IPS-18c (cell line): ENCODE measurements around the gene ZNF18.
"Not testable (repeated sequence)": the region's sequence is repeated elsewhere in the genome, so short reads cannot be mapped to it uniquely, and the experiment has no call there.

ENCODE experiments used
- H3K4me3 ChIP-seq: 2 replicates; pipeline ENCODE4 v1.7.0; 2013; ENCODE audit warnings: low read depth, mild to moderate bottlenecking, low read length, moderate library complexity; ENCODE audit not compliant: insufficient read depth
- H3K9me3 ChIP-seq: one replicate; pipeline ENCODE4 v1.6.1; 2013; ENCODE audit warnings: mild to moderate bottlenecking, low read length, moderate library complexity; ENCODE audit not compliant: control insufficient read depth, insufficient read depth

ZNF18 gene

DNA sequence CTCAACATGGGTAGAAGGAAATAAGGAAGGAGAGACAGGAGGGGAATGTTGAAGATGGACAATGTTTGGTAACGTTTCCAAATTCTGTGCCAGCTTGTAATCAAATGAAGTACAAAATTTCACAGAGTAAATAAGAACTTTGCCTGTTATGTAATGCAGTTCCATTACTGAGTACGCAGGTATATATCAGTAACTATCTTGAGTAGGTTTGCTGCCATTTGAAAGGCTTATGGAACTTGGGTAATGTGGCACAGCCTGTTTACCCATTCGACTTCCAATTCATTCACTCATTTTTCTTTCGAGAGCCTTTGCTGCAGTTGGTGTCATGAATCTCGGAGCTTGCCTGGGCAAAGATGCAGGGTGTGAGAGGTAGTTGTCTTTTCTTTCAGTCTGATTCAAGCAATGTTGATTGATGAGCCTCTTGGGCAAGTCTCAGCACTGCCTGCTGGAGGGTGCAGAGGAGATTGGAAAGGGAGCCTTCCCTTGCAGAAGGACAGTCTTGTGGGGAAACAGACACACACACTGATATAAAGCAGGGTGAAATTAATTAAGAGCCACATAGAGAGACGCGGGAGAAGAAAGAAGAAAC, 53.4 kb downstream of the ZNF18 start:
- no peaks in the 10 kb centered on the region for H3K9me3 ChIP-seq
- no peak overlapping the region for H3K4me3 ChIP-seq

DNA sequence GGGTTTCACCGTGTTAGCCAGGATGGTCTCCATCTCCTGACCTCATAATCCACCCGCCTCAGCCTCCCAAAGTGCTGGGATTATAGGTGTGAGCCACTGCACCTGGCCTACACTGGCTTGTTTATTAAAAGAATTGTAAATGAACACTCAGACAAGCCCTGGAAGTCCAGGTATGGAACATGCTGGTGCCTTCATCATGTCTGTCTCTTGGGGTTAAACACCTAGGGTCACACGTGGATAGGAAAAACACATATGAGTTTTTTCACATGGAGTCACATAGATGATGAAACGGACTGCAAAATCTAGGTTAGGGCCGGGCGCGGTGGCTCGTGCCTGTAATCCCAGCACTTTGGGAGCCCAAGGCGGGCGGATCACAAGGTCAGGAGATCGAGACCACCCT, 54.2 kb downstream of the ZNF18 start:
- not testable (repeated sequence) for H3K9me3 ChIP-seq

DNA sequence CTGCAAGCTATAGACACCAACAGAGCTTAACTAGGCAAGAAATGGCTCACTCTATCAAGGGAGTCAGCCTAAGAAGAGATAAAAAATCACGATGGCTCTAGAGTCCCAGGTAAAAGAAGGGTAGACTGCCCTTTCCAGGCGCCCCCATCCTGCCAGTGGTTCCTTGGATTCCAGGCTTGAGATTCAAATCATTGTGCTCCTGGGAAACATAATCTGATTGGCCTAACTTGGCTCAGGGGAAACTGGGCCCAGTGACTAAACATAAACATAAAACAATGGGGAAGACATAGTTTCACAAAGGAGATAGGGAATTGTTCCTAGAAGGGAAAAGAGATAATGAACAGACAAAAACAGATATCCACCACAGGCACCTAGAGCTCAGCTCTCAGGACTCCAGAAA, 56.4 kb downstream of the ZNF18 start:
- Histone ChIP-seq H3K9me3 (no peaks in the 10 kb centered on the region), H3K4me3 (no peak overlapping the region)

More for the DNA sequence above, 54.2 kb downstream of the ZNF18 start:
- not testable (repeated sequence) for H3K4me3 ChIP-seq

DNA sequence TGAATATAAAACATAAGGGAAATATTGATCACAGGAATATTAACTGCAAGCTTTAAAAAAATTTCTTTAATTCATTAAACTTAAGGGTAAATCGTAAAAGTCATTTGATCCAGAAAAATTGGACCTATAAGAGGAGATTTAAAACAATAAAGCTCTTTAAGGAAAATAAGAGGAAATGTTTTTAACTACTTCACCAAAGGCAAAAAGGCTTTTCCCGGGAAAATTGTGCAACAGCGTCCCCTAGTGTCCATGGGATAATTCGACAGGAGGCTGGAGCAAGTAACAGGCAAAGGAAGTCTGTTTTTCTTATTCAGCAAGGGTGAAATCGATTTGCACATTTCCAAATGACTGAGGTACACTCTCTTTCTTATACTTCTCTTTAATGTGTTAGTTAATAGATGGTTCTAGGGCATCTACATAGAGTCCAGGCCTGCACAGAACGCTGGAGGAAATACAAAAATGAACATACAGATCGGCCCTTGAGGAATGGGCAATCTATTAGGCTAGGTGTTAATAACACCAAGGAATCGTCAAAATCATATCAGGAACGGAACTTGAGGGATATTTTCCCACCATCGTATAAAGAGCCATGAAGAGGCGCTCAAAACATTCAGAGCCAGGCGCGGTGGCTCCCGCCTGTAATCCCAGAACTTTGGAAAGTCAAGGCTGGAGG, 61.4 kb downstream of the ZNF18 start:
- Histone ChIP-seq H3K4me3 (no peak overlapping the region), H3K9me3 (no peaks in the 10 kb centered on the region)

DNA sequence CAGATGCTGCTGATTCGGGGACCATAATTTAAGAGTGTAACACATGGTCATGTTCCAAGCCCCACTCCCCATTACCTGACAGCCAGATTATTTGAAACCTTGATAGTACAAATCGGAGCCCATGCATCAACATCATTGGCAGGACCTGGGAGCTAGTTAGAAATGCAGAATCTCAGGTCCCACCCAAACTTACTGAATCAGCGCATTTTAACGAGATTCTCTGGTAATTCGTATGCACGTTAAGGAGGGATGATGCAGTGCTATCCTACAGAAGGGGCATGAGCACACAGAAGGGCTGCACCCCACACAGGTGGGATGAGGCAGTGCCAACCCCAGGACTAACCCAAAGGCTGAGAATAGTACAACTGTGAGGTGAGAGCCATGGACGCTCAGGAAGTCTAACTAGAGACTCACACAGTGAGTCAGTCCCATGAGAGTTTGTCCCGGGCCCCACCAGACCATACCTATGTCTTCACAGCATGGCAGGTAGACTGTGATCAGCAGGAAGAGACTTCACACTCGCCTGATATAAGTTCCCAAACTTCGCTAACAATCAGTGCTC, 64.9 kb downstream of the ZNF18 start:
- Histone ChIP-seq H3K9me3 (no peaks in the 10 kb centered on the region), H3K4me3 (no peak overlapping the region)

DNA sequence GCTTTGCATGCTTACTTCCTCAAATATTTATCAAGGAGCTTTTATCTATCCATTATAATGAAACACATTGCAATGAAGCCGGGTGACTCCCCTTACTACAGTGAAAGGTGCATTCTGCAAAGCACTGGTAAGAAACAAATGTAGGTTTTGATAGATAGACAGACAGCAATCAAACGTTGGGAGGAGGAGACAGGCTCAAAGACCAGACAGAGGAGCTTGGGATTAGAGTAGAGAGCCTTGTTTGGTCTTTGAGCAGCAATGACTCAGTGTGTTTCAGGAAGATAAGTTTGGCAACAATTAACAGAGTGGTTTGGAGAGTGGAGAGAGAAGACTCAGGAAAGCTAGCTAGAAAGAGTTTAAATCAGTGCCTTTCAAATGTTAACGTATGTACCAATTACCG, 68.8 kb downstream of the ZNF18 start:
- Histone ChIP-seq H3K9me3 (no peaks in the 10 kb centered on the region), H3K4me3 (no peak overlapping the region)
